ENCODE measurements around the gene LPCAT1.

LPCAT1 gene

DNA sequence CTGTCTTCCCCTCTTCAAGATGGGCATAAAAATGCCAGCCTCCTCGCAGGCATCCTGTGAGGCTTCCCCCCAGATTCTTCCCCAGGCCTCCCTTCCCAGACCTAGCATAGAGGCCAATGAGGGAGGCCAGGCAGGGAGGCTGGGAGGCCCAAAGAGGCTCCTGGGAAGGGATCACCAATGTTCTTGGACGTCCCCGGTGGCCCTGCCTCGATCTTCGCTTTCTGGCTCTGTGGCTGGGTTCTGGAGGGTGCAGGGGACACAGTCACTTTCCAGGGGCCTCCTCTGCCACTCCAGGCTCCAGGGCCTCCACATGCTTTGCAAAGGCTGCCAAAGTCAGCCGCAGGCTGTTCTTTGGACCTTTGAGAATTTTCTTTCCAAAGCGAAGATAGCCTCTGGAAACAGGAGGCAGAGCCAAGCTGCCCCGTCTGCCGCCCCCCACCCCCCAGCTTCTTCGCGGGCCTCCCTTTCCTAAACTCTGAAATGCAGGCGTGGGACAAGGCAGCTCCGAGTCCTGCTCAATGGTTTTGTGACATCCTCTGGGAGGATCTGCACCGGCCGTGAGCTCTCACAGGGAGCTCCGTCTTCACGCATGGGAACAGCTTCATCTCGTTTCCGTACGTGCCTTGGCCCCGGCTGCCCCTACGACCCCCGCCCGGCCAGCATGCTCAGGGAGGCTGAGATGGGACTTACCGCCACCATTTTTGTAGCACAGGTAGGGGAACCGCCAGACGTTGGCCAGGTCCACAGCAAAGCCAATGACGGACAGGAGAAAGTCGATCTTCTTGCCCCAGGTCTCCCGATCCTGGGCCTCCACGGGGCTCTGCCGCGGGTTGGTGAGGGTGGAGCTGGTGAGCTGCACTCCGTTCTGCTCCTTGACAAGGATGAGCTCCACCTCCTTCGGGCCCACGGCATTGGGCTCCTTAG lies 81.3 kb downstream of the LPCAT1 start:
- no peak overlapping the region for H3K4me3 ChIP-seq (ENCODE audit: low read length)
- no peak for DNase-seq (ENCODE audit: low read depth, low spot score)

- DNase-seq (ENCODE audit: low read depth, low spot score), result no peak
- no peak overlapping the region for H3K4me3 ChIP-seq (ENCODE audit: low read length)
Measured at GRCh38 chr5:1441166-1441865, 82.4 kb downstream of the LPCAT1 start.

DNA sequence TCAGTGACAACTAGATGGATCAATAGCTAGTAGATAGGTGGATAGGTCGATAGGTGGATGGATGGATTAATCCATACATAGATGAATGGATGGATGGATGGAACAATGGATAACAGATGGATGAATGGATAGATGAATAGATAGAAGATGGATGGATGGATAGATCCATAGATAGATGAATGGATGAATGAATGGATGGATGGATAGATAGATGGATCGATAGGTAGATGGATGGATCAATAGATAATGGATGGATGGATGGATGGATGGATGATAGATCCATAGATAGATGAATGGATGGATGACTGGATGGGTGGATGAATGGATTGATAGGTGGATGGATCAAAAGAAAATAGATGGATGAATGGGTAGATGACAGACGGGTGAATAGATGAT lies 83.7 kb downstream of the LPCAT1 start:
- no peak for DNase-seq (ENCODE audit: low read depth, low spot score)
- no peak overlapping the region for H3K4me3 ChIP-seq (ENCODE audit: low read length)

DNA sequence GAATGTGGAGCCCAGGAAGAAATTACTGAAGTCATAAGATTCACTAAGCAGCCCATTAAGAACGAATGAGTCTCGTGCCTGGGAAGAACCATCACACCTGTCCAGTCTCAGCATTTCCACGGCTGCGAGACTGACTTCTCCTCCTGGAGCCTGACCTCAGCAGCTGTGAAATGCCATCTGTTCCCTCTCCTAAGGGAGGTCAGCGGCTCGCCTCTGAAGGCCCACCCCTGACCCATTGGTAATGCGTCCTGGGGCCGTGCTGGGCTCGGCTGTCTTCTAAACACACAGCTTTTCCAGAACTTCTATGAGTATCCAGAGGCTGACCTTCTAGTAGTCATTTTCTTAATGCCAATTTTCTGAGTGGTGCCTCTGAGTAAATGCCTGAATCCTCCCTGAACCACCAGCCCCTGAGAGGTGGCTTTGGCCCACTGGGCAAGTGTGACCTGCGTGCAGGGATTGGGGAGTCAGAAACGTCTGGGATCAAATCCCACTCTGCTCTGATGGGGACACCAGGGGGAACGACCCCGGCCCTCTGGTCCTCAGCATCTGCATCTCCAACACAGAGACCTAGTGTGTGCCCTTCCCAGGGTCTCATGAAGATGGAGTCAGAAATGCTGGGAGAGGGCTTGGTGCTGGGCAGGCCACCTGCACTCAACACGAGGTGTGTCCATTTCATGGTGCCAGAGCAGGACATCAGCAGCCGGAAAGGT lies 84.2 kb downstream of the LPCAT1 start:
- no peak overlapping the region for H3K4me3 ChIP-seq (ENCODE audit: low read length)
- DNase-seq (ENCODE audit: low read depth, low spot score), result no peak

- no peak for DNase-seq (ENCODE audit: low read depth, low spot score)
- H3K4me3 ChIP-seq (ENCODE audit: low read length), result no peak overlapping the region
Measured at GRCh38 chr5:1438871-1439270, 84.9 kb downstream of the LPCAT1 start.

DNA sequence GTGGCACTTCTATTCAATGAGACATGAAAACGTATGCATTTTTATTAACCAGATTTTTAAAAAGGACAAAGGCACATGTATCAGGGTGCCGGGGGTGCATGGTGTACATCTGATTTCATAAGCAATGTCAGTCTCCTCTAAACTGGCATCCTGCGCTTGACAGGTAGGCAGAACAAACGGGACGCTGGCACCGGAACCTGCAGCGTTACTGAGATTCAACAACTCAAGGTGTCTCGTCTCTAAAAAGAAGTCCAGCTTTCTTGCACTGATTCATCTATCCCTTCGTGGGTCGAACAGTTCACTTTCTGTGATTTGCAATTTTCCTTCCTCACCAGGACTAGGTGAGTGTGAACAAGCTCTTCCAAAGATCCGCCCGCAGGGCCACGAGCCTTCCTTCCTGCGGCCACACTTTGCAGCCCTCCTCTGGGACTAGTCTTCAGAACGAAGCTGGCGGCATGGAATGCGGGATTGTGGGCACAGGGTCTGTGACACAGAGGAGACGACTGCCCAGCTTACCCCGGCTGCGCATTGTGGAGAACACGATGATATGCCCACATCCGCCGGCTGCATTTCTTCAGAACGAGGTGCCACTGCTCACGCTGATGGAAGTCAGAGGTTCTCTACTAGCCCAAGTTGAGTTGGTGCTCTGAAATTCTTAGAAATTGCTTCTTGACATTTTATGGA lies 85.7 kb downstream of the LPCAT1 start:
- DNase-seq (ENCODE audit: low read depth, low spot score), result peak; percentile 32
- H3K4me3 ChIP-seq (ENCODE audit: low read length), result no peak overlapping the region

DNA sequence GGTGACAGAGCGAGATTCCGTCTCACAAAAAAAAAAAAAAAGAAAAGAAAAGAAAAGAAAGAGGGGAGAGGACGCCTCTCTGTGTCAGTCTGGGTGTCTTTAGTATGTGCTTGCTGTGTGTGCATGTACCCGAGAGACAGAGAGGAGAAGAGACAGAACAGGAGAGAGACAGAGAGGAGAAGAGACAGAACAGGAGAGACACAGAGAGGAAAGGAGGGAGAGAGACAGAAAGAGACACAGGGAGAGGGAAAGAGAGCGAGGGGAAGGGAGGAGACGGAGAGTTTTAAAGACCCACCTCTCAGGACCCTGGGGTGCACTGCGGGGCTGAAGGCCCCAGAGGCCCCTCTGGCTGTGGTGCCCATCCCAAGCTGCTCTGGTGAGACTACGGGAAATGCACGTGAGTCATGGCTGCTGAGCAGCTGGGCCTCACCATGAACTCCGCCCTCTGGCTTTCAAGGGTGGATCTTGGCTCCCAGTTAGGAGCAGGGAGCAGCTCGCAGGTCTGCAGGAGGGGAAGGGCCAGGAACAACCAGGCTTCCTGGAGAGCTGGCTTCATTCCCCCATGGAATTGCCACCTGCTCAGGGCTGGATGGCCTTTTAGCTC lies 86.4 kb downstream of the LPCAT1 start:
- no peak for DNase-seq (ENCODE audit: low read depth, low spot score)
- H3K4me3 ChIP-seq (ENCODE audit: low read length), result no peak overlapping the region

DNA sequence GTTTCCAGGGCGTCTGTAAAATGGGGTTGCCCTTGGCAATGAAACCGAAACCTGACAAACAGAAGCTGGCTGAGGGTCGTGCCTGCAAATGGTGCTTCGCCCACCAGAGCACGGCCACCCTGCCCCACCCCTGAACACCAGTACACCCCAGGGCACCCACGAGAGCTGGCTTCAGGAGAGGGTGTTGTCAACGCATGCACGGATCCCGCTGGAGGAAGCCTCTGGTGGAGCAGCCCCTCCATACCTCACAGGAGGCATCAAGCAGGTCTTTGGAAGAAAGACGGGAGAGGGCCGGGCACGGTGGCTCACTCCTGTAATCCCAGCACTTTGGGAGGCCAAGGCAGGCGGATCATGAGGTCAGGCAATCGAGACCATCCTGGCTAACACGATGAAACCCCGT lies 87.1 kb downstream of the LPCAT1 start:
- DNase-seq (ENCODE audit: low read depth, low spot score), result no peak
- no peak overlapping the region for H3K4me3 ChIP-seq (ENCODE audit: low read length)

DNA sequence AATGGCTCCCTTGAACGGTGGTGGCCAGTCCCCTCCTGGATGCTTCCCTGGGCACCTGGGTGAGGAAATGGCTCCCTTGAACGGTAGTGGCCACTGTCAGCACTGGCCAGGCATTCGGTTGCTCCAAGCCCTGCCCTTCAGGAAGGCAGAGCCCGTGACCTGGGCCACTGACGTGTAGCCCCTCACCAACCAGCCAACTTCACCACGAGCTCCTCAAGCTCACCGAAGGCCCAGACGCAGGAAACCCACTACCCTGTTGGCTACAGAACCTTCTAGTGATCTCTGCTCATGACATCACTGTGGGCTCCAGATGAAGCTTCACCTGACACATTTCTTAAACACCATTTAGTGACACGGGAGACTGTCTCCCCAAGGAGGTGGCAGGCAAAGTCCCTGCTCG lies 87.7 kb downstream of the LPCAT1 start:
- H3K4me3 ChIP-seq (ENCODE audit: low read length), result no peak overlapping the region
- DNase-seq (ENCODE audit: low read depth, low spot score), result no peak

GRCh38 chr5:1435369-1435768 lies 88.4 kb downstream of the LPCAT1 start:
- DNase-seq (ENCODE audit: low read depth, low spot score), result no peak
- H3K4me3 ChIP-seq (ENCODE audit: low read length), result no peak overlapping the region

- no peak for DNase-seq (ENCODE audit: low read depth, low spot score)
- no peak overlapping the region for H3K4me3 ChIP-seq (ENCODE audit: low read length)
Measured at GRCh38 chr5:1432296-1432695, 91.5 kb downstream of the LPCAT1 start.

GRCh38 chr5:1431896-1432295 lies 91.9 kb downstream of the LPCAT1 start:
- DNase-seq (ENCODE audit: low read depth, low spot score), result no peak
- no peak overlapping the region for H3K4me3 ChIP-seq (ENCODE audit: low read length)

GRCh38 chr5:1431021-1431811 lies 92.5 kb downstream of the LPCAT1 start:
- no peak for DNase-seq (ENCODE audit: low read depth, low spot score)
- H3K4me3 ChIP-seq (ENCODE audit: low read length), result no peak overlapping the region

DNA sequence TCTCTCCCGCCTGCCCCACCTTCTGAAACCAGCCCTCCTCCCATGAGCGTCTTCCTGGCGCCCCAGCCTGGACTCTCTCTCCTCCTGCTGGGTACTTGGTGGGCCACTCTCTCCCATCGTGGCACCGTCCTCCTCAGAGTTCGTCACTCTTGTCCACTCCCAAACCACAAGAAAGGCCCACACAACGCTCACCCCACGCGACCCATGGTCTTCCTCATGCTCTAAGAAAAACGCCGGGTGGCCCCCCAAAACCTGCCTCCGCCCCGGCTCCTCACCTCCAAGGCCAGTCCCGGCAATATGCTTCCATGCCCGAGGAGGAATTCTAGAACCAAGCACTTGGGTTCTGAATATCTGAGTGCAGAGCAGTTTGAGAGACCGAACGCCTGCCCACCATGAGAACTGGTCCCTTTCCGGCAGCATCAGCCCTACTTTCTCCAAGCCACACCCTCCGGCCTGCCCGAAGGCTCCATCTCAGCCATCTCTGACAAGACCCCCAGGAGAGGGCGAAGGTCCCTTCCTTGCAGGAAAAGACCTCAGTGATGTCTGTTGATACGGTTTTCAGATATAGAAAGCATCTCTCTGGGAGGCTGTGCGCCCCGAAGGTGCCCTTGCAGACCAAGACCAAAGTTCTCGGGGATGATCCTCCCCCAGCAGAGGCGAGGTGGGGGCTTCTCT lies 93.5 kb downstream of the LPCAT1 start:
- DNase-seq (ENCODE audit: low read depth, low spot score), result no peak
- no peak overlapping the region for H3K4me3 ChIP-seq (ENCODE audit: low read length)

GRCh38 chr5:1429496-1429895 lies 94.3 kb downstream of the LPCAT1 start:
- DNase-seq (ENCODE audit: low read depth, low spot score), result no peak
- H3K4me3 ChIP-seq (ENCODE audit: low read length), result no peak overlapping the region

- no peak for DNase-seq (ENCODE audit: low read depth, low spot score)
- H3K4me3 ChIP-seq (ENCODE audit: low read length), result no peak overlapping the region
Measured at GRCh38 chr5:1429066-1429465, 94.7 kb downstream of the LPCAT1 start.

DNA sequence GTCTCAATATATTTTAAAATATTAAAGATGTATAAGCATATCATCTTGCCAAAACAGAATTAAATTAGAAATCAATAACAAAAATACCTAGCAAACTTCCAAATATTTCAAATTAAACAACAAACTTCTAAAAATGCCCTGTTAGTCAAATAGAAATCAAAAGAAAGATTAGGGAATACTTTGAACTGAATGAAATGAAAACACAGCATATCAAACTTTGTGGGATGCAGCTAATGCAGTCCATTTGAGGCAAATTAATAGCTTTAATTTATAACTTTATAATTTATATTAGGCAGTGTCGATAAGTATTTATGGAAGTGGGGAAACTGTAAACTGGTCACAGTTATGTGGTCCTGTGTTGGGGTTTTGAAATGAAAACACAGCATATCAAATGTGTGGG lies 95.7 kb downstream of the LPCAT1 start:
- H3K4me3 ChIP-seq (ENCODE audit: low read length), result no peak overlapping the region
- no peak for DNase-seq (ENCODE audit: low read depth, low spot score)

GRCh38 chr5:1424716-1425115 lies 99.0 kb downstream of the LPCAT1 start:
- no peak overlapping the region for H3K4me3 ChIP-seq (ENCODE audit: low read length)
- DNase-seq (ENCODE audit: low read depth, low spot score), result no peak
